ENCODE data around the gene TET2. TPM values are rescaled to one million over a fixed set of nuclear protein-coding genes. Genes with fewer than 3 reads are reported as not detected.

TET2 gene
- total and polyA plus RNA-seq, 2 of the 4 experiments (the other 2 are of a cell fraction): 5.6 to 25.3 TPM

DNA sequence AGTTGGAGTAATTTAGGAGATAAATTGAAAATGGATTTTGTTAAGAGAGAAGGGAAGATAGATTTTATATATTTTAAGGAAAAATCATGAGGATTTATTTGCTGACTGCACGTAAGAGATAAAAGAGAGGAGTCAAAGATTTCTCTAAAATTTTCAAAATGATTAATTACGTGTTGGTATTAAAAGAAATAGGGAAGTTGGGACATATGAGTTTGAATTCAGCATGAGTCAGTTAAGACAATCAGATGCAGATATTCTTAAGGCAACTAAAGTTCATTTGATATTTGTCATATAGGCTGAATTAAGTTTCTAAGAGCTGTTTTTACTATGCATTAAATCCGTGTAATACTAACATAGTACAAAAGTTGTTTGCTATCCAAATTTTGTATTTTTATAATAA, 46.9 kb downstream of the TET2 start:
- Histone ChIP-seq H4K91ac (ENCODE audit: insufficient read depth, low read depth, low read length) (no peak overlapping the region), H2BK5ac (ENCODE audit: low read depth, low read length, poor library complexity, severe bottlenecking) (no peak overlapping the region), H3K9me3 (ENCODE audit: control insufficient read depth, insufficient read depth, low read length) (no peaks in the 10 kb centered on the region), H3K9ac (ENCODE audit: low read depth, low read length) (no peak overlapping the region), H3K4ac (ENCODE audit: low read depth, low read length) (no peak overlapping the region), H3K27ac (ENCODE audit: insufficient read depth, low read length) (no peak overlapping the region), H3K36me3 (ENCODE audit: control insufficient read depth, insufficient read depth, low read length) (peaks cover 5% of the 10 kb centered on the region), H3K56ac (ENCODE audit: extremely low read depth, insufficient read depth, low read length) (no peak overlapping the region), H2BK20ac (ENCODE audit: low read depth, low read length) (no peak overlapping the region), H3K9me1 (ENCODE audit: insufficient read depth, low read length) (peaks cover 3% of the 10 kb centered on the region), H4K20me1 (ENCODE audit: insufficient read depth, low read length) (no peaks in the 10 kb centered on the region), H4K5ac (ENCODE audit: low read depth, low read length) (no peak overlapping the region), H2AFZ (replicated peaks; ENCODE audit: low read length, poor library complexity) (no peak overlapping the region), H2AK5ac (ENCODE audit: low read depth, low read length) (no peak overlapping the region), H4K8ac (ENCODE audit: low read depth in 2 of 2, low read length in 2 of 2) (no peak overlapping the region), H3K27me3 (ENCODE audit: control insufficient read depth, insufficient read depth, low read length) (no peaks in the 10 kb centered on the region), H3K23ac (ENCODE audit: low read depth, low read length) (no peak overlapping the region), H3K4me3 (ENCODE audit: insufficient read depth, low read depth, low read length) (no peak overlapping the region), H2BK120ac (ENCODE audit: low read depth, low read length) (no peak overlapping the region), H3K4me1 (ENCODE audit: control insufficient read depth, insufficient read depth, low read length) (peaks cover 8% of the 10 kb centered on the region), H3K4me2 (ENCODE audit: low read depth, low read length) (no peak overlapping the region), H3K14ac (replicated peaks; ENCODE audit: low read depth, low read length) (no peak overlapping the region), H3K18ac (ENCODE audit: low read depth, low read length) (no peak overlapping the region), H3K79me1 (ENCODE audit: low read depth in 1 of 2, low read length in 2 of 2) (peaks cover 18 to 36% of the 10 kb centered on the region in 2 experiments), H2BK15ac (ENCODE audit: low read depth, low read length) (no peak overlapping the region), H2AK9ac (replicated peaks; ENCODE audit: low read depth, low read length, poor library complexity) (no peak overlapping the region)
- ChIA-PET CTCF (interaction anchor here (0.6 kb wide), 1 partner anchor 18 kb away, joined by 3 read pairs; no protein-coding TSS in a partner anchor), POLR2A (ENCODE audit: unreplicated experiment) (no interaction called here)
- BruUV-seq (replicated peaks): no TSS peak
- no peak for DNase-seq
- intact Hi-C loops (cut with micrococcal nuclease) (loop anchor here (5.0 kb wide), 1 partner anchor 46 kb away; the partner anchor contains the start of gene TET2), dilution Hi-C loops (cut with HindIII; ENCODE audit: low sequenced_read_pairs, unreplicated experiment) (no loop called here), in situ Hi-C loops (cut with MboI; ENCODE audit: low sequenced_read_pairs) (no loop called here)
- 100% methylated on average over 2 of the region's 3 CpGs; no CpG with 5 or more reads in 1 of the 2 experiments for WGBS, 2 experiments (ENCODE audit: extremely low coverage in 2 of 2, insufficient read length in 1 of 2)
- no peak for TF ChIP-seq MAFK (IDR thresholded peaks at IDR 0.05; ENCODE audit: low read depth, low read length)
- no peak for TF ChIP-seq FOS (IDR thresholded peaks at IDR 0.05; ENCODE audit: low read depth, low read length)
- TF ChIP-seq MAZ (IDR thresholded peaks at IDR 0.05; ENCODE audit: borderline replicate concordance, low read depth, low read length): no peak
- TF ChIP-seq SMC3 (IDR thresholded peaks at IDR 0.05; ENCODE audit: low read depth, low read length): no peak
- no peak for TF ChIP-seq MXI1 (IDR thresholded peaks at IDR 0.05; ENCODE audit: borderline replicate concordance, low read depth, low read length)
- no peak for TF ChIP-seq ELK1 (IDR thresholded peaks at IDR 0.05; ENCODE audit: borderline replicate concordance, low read depth, low read length)
- no peak for TF ChIP-seq POLR2A (IDR thresholded peaks at IDR 0.05; ENCODE audit: low read depth, low read length)
- TF ChIP-seq CEBPB (IDR thresholded peaks at IDR 0.05; ENCODE audit: low read depth, low read length): no peak
- TF ChIP-seq CHD1 (IDR thresholded peaks at IDR 0.05; ENCODE audit: low read depth, low read length): no peak
- TF ChIP-seq BHLHE40 (IDR thresholded peaks at IDR 0.05; ENCODE audit: low read depth, low read length): no peak
- TF ChIP-seq RCOR1 (IDR thresholded peaks at IDR 0.05; ENCODE audit: insufficient replicate concordance, low read length): no peak
- TF ChIP-seq RFX5 (IDR thresholded peaks at IDR 0.05; ENCODE audit: low read depth, low read length): no peak
- TF ChIP-seq CTCF (conservative IDR thresholded peaks at IDR 0.05; ENCODE audit: low read depth, low read length): no peak
- no peak for ATAC-seq (ENCODE audit: low read depth)
